ENCODE results near the gene TCEA3. TPM values are rescaled to one million over a fixed set of nuclear protein-coding genes. Genes with fewer than 3 reads are reported as not detected.

The TCEA3 gene
- total and polyA plus RNA-seq, 2 of the 4 experiments (the other 2 are of a cell fraction), result 3.0 to 6.3 TPM

- WGBS, 2 experiments (ENCODE audit: extremely low coverage in 2 of 2, insufficient read length in 1 of 2), result no CpG with 5 or more reads among the region's 5 CpGs
- H2BK15ac ChIP-seq (ENCODE audit: low read depth, low read length), result peak overlapping the region; percentile 68; the same call in 1 of the 3 replicates
- H3K4ac ChIP-seq (ENCODE audit: low read depth, low read length), result peak overlapping the region; percentile 60
- no peak overlapping the region for H3K9ac ChIP-seq (ENCODE audit: low read depth, low read length)
- BruUV-seq (replicated peaks), result no TSS peak
- H3K27ac ChIP-seq (ENCODE audit: insufficient read depth, low read length), result peak overlapping the region; percentile 10; the same call in 1 of the 2 replicates
- H3K4me3 ChIP-seq (ENCODE audit: insufficient read depth, low read depth, low read length), result no peak overlapping the region
- H3K9me1 ChIP-seq (ENCODE audit: insufficient read depth, low read length), result peaks cover 18% of the 10 kb centered on the region
- no peak overlapping the region for H3K56ac ChIP-seq (ENCODE audit: extremely low read depth, insufficient read depth, low read length)
- H3K4me1 ChIP-seq (ENCODE audit: control insufficient read depth, insufficient read depth, low read length), result peaks cover 21% of the 10 kb centered on the region
- H3K36me3 ChIP-seq (ENCODE audit: control insufficient read depth, insufficient read depth, low read length), result no peaks in the 10 kb centered on the region
- intact Hi-C loops (cut with micrococcal nuclease), result loop anchor here (5.0 kb wide), 2 partner anchors 118 to 423 kb away; no protein-coding TSS in a partner anchor
- ChIA-PET CTCF (no interaction called here), POLR2A (ENCODE audit: unreplicated experiment) (no interaction called here)
- peak overlapping the region; percentile 34 for H2AK9ac ChIP-seq (replicated peaks; ENCODE audit: low read depth, low read length, poor library complexity)
- peak overlapping the region; percentile 67 for H2AFZ ChIP-seq (replicated peaks; ENCODE audit: low read length, poor library complexity)
- 0 out of 4 replicates have a peak, but pooled peaks cover 0 to under 1% of the 10 kb centered on the region in 2 experiments for H3K79me1 ChIP-seq (ENCODE audit: low read depth in 1 of 2, low read length in 2 of 2)
- peak overlapping the region in 1 of 2 experiments; percentile 65; a peak in 1 of 4 replicates for H4K8ac ChIP-seq (ENCODE audit: low read depth in 2 of 2, low read length in 2 of 2)
- H4K20me1 ChIP-seq (ENCODE audit: insufficient read depth, low read length), result peaks cover 3% of the 10 kb centered on the region; the same call in 1 of the 2 replicates
- peak; percentile 13 for ATAC-seq (ENCODE audit: low read depth)
- no peak overlapping the region for H3K23ac ChIP-seq (ENCODE audit: low read depth, low read length)
- in situ Hi-C loops (cut with MboI; ENCODE audit: low sequenced_read_pairs), result no loop called here
- peak; percentile 76 for TF ChIP-seq CEBPB (IDR thresholded peaks at IDR 0.05; ENCODE audit: low read depth, low read length)
- TF ChIP-seq RFX5 (IDR thresholded peaks at IDR 0.05; ENCODE audit: low read depth, low read length), result no peak
- TF ChIP-seq, protein P1, sequence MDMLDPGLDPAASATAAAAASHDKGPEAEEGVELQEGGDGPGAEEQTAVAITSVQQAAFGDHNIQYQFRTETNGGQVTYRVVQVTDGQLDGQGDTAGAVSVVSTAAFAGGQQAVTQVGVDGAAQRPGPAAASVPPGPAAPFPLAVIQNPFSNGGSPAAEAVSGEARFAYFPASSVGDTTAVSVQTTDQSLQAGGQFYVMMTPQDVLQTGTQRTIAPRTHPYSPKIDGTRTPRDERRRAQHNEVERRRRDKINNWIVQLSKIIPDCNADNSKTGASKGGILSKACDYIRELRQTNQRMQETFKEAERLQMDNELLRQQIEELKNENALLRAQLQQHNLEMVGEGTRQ (IDR thresholded peaks at IDR 0.05; ENCODE audit: low read depth, low read length), result no peak
- no peak for TF ChIP-seq FOS (IDR thresholded peaks at IDR 0.05; ENCODE audit: low read depth, low read length)
- TF ChIP-seq MXI1 (IDR thresholded peaks at IDR 0.05; ENCODE audit: borderline replicate concordance, low read depth, low read length), result no peak
- H3K9me3 ChIP-seq (ENCODE audit: control insufficient read depth, insufficient read depth, low read length), result no peaks in the 10 kb centered on the region
- peak overlapping the region; percentile 65; the same call in 1 of the 2 replicates for H2BK20ac ChIP-seq (ENCODE audit: low read depth, low read length)
- peak; percentile 45 for DNase-seq
- peak overlapping the region; percentile 44 for H3K14ac ChIP-seq (replicated peaks; ENCODE audit: low read depth, low read length)
- no peaks in the 10 kb centered on the region for H3K27me3 ChIP-seq (ENCODE audit: control insufficient read depth, insufficient read depth, low read length)
- H4K5ac ChIP-seq (ENCODE audit: low read depth, low read length), result peak overlapping the region; percentile 36
- H3K18ac ChIP-seq (ENCODE audit: low read depth, low read length), result peak overlapping the region; percentile 18
- H3K4me2 ChIP-seq (ENCODE audit: low read depth, low read length), result no peak overlapping the region
- peak overlapping the region; percentile 48 for H2AK5ac ChIP-seq (ENCODE audit: low read depth, low read length)
- dilution Hi-C loops (cut with HindIII; ENCODE audit: low sequenced_read_pairs, unreplicated experiment), result no loop called here
- H4K91ac ChIP-seq (ENCODE audit: insufficient read depth, low read depth, low read length), result peak overlapping the region; percentile 65; the same call in 1 of the 2 replicates
- peak overlapping the region; percentile 74 for H2BK120ac ChIP-seq (ENCODE audit: low read depth, low read length)
- peak overlapping the region; percentile 42 for H2BK5ac ChIP-seq (ENCODE audit: low read depth, low read length, poor library complexity, severe bottlenecking)
These were observed 24.0 kb downstream of the TCEA3 start for GRCh38 chr1:23400324-23401114.

All from IMR-90 (cell line).